Retinal pigment epithelial cell (primary cell): ENCODE data around the gene TMEFF1.

Experiments
- DNase-seq: peaks from one replicate; pipeline ENCODE4 v3.0.0-alpha.2; 2010; ENCODE audit warnings: low read depth
- H3K4me3 ChIP-seq: 2 replicates; pipeline ENCODE4 v1.5.1; 2011; ENCODE audit warnings: mild to moderate bottlenecking, low read length, control low read depth, moderate library complexity
- CTCF ChIP-seq: conservative IDR thresholded peaks from 2 replicates; pipeline ENCODE4 v1.5.1; 2011; ENCODE audit warnings: low read depth, low read length, control low read depth, inconsistent platforms

The TMEFF1 gene

GRCh38 chr9:100583014-100583802 lies 110.3 kb downstream of the TMEFF1 start:
- DNase-seq, result no peak
- TF ChIP-seq CTCF, result no peak

DNA sequence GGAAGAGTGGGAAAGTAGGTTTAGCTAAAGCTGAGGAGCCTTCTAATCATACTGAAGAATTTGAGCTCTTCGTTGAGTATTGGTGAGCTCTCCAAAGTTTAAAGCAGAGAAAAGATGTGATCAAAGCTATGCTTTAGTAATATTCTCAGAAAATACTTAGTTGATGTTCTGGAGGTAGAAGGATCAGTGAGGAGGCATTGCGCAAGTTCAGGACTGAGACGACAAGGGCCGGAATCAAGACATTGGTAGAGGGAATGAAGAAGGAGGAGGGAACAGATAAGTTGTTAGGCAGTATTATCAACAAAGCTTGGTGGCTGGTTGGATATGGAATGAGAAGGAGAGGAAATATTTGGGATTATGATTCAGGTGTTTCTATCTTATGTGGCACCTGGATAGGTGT lies 112.0 kb downstream of the TMEFF1 start:
- no peak overlapping the region for H3K4me3 ChIP-seq
- no peak for DNase-seq
- TF ChIP-seq CTCF, result no peak

More at GRCh38 chr9:100583014-100583802, 110.3 kb downstream of the TMEFF1 start:
- no peak overlapping the region for H3K4me3 ChIP-seq

DNA sequence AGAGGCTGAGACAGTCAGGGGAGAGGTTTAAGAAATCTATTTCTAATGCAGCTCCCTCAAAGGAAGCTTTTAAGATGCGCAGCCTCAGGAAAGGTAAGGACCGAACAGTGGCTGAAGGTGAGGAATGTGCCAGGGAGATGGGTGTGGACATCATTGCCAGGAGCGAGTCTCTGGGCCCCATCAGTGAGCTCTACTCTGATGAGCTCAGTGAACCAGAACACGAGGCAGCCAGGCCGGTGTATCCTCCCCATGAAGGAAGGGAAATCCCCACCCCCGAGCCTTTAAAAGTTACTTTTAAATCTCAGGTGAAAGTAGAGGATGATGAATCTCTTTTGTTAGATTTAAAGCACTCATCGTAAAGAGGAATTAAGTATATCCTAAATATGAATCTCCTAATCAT lies 113.1 kb downstream of the TMEFF1 start:
- TF ChIP-seq CTCF, result no peak
- no peak for DNase-seq
- no peak overlapping the region for H3K4me3 ChIP-seq

DNA sequence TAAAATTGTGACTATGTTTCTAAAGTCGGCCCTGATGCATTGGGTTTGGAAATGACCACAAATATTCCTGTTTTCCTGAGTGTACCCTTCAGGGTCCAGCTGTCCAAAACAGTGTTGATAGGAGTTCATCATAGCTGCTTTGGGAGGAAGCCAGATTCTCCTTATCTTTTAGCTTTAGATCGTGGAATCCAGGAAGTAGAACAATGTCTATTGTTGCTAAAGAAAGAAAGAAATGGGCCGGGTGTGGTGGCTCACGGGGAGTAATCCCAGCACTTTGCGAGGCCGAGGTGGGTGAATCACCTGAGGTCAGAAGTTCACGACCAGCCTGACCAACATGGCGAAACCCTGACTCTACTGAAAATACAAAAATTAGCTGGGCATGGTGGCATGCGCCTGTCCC lies 114.4 kb downstream of the TMEFF1 start:
- no peak for DNase-seq
- TF ChIP-seq CTCF, result no peak
- H3K4me3 ChIP-seq, result no peak overlapping the region

GRCh38 chr9:100589582-100589981 lies 116.6 kb downstream of the TMEFF1 start:
- H3K4me3 ChIP-seq, result no peak overlapping the region
- no peak for TF ChIP-seq CTCF
- DNase-seq, result no peak

DNA sequence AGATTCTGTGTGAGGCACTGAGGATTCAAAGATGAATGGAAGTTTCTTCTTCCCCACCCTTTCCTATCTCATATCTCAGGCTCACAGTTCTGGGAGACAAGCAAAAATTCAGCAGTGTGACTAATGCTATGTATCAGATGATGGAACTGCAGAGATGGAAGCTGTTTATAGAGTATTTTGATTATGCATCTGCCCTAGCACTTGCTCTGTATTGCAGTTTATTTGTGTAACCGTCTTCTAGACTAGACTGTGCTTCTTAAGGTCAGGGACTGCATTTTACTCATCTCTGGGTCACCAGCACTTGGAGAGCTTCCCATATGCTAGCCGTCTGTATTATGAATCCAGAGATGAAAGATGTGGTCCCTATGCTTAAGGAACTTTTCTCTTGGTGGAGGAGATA lies 117.5 kb downstream of the TMEFF1 start:
- TF ChIP-seq CTCF, result no peak
- no peak overlapping the region for H3K4me3 ChIP-seq
- no peak for DNase-seq

DNA sequence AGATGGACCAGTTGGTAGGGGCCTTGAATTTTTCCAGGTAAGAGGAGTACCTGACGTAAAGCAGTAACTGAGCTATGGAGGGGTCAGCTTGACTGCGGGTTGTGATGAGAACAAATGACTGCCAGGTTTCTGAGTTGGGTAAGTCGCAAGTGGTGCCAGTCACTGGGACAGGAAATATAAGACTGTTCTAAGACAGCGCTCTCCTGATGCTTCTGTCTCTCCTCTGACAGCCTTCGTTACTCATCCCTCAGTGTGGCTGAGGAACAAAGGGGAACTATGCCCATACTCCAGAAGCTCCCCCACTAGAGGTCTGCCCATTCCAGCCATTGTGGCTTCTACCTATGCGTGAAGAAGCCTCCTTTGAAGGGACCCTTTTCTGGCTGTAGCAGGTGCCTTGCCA lies 118.2 kb downstream of the TMEFF1 start:
- DNase-seq, result no peak
- no peak overlapping the region for H3K4me3 ChIP-seq
- TF ChIP-seq CTCF, result no peak
